HG02759 (cell line): ENCODE data around the gene TENM4.
"Not testable (repeated sequence)": the region's sequence is repeated elsewhere in the genome, so short reads cannot be mapped to it uniquely, and the experiment has no call there.

Experiments used
- ATAC-seq: cut with Tn5 transposase; IDR thresholded peaks from one replicate; pipeline ENCODE4 v1.9.1; 2021; ENCODE audit warnings: mild to moderate bottlenecking, moderate library complexity; ENCODE audit not compliant: unreplicated experiment

Gene TENM4

DNA sequence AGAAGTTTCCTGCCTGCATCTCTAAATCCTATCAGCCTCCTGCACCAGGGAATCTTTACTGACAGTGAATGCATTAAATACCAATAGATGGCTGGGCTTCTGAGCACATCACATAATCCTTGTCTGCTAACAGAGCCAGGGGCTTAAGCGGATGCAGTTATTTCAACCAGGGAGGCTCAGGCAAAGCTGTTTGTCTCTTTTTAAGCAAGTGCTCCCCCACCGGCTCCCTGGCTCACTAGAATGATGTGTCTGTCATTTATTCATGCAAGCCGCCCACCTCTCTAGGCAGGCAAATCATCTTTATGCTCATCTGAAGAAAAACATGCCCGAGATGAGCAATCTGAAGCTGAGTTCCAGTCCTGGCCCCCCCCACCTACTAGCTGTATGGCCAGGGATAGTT lies 182.3 kb downstream of the TENM4 start:
- ATAC-seq = no peak

- ATAC-seq = no peak
Observed at GRCh38 chr11:79255965-79256364, 184.9 kb downstream of the TENM4 start.

GRCh38 chr11:79253280-79253679 lies 187.6 kb downstream of the TENM4 start:
- no peak for ATAC-seq

GRCh38 chr11:79249295-79249993 lies 191.4 kb downstream of the TENM4 start:
- ATAC-seq = no peak

GRCh38 chr11:79244798-79245197 lies 196.0 kb downstream of the TENM4 start:
- ATAC-seq = no peak

- no peak for ATAC-seq
Observed at GRCh38 chr11:79244241-79244772, 196.5 kb downstream of the TENM4 start.

DNA sequence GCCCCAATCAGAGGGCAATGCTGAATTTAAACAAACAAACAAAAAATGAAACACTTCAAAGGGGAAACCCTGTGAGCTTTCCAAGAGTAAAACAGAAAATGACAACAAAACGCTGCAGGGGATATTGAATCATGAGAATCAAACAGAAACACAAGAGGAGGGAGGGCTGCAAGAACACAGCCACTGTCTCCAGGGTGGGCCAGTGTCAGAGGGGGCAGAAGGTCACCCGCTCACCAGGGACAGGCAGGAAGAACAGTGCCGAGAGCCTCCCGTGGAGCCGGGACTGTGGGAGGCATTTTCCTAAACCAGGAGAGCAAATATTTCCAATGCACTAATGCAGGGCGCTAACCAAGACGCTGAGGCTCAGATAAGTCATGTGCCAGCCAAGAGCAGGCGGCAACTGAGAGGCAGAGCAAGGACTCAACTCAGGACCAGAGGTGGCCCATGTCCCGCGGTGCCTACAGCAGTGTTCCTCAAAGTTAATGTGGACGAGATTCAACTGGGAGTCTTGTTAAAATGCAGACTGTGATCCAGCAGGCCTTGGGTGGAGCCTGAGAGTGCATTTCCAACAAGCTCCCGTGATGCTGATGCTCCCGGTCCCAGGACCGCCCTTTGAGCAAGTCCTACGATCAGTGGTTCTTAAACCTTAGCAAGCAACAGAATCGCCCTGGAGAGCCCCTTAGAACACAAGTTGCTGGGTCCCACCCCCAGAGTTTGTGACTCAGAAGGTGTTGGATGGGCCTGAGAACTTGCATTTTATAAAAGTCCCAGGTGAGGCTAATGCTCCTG lies 197.2 kb downstream of the TENM4 start:
- no peak for ATAC-seq

DNA sequence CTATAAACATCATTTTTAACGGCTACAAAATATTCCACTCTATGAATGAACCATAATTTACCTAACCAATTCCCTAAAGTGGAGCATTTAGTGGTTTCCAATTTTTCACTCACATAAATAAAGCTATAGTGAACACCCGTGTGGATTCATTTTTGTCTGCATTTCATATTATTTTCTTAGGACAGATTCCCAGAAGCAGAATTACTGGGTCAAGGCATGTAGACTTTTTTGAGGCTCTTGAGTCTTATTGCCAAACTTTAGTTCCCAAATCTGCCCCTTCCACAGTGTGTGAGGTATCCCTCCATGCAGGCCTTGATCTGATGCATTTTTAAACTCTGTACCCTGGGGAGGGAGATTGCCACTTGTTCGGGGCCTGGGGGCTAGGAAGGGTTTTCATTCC lies 198.2 kb downstream of the TENM4 start:
- ATAC-seq = no peak

GRCh38 chr11:79241852-79242241 lies 199.0 kb downstream of the TENM4 start:
- ATAC-seq = no peak

- ATAC-seq = no peak
Observed at GRCh38 chr11:79241205-79241851, 199.5 kb downstream of the TENM4 start.

- ATAC-seq = no peak
Observed at GRCh38 chr11:79237703-79238102, 203.1 kb downstream of the TENM4 start.

- no peak for ATAC-seq
Observed at GRCh38 chr11:79237091-79237490, 203.7 kb downstream of the TENM4 start.

- ATAC-seq = no peak
Observed at GRCh38 chr11:79236541-79236971, 204.3 kb downstream of the TENM4 start.

- ATAC-seq = no peak
Observed at GRCh38 chr11:79235696-79236095, 205.1 kb downstream of the TENM4 start.

DNA sequence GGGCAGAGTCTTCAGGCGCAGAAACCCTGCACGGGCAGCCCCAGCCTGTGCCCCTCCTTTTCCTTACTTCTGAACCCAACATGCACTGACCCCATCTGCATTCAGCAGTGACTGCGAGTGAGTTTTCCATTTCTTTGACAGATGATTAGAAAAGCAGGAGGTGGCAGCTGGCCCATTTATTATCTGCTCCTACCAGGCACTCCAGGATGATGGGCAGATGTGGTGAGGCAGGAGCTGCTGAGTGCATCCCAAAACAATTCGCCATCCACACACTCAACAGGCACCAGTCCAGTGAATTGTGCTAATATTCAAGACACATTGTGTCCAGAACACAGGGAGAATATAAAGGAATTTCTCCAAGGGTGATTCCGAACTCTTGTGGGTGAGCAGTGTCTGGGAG lies 208.5 kb downstream of the TENM4 start:
- ATAC-seq = no peak

DNA sequence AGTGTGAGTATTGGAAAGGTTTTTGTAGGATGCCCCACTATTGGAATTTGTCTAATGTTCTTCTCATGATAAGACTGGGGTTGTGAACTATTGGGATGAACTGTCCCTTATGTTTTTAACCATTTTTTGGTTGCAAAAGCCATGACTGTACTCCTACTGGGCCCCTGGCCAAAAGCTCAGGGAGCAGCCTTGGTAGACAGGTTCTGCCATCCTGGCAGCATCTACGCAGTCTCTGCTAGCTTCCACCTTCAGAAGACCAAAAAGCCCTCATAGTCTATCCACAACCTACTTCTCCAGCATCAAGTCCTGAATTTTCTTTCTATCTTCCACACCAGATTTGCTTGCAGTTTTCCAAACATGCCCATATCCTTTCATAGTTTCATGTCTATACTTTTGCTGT lies 211.8 kb downstream of the TENM4 start:
- ATAC-seq = no peak

DNA sequence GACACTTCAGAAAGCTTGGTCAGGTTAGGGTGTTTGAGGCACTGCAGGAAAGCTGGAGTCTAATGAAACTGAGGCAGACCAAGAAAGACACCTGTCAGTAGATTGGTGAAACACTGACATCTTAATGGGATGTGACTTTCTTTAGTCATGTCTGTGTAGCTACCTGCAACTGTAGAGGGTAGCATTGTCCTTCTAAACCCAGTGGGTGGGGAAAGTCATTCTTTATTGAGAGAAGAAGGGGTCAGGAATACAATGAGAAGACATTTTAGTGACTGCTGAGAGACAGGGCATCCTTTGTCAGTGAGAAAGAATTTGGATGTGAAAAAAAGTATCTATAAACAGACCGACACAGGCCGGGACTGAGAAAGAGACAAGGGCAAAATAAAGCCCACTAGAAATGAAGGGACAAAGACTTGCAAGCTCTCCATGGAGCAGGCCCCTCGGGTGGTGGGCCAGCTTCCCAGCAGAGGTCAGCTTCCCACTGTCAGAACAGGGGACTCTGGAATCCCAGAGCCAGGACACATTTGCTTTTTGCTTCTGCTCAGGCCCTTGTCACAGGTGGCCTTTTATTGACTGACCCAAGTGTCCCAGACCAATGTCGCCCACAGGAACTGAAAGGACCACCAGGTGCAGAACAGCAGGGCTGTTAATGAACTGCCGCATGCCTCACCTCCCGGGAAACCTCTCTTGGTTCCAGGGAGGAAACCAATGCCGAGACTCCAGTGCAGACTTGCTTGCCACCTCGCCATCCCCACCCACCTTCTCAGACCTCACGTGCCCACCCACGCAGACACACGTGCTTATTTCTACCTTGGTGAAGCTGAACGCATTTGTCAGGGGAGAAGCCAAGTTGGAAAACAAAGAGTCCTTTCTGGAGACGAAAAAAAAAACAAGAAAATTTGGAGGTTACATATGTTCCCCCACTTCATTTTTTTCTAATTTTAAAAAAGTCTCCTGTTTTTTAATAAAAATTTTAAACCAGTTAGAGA lies 212.8 kb downstream of the TENM4 start:
- no peak for ATAC-seq

DNA sequence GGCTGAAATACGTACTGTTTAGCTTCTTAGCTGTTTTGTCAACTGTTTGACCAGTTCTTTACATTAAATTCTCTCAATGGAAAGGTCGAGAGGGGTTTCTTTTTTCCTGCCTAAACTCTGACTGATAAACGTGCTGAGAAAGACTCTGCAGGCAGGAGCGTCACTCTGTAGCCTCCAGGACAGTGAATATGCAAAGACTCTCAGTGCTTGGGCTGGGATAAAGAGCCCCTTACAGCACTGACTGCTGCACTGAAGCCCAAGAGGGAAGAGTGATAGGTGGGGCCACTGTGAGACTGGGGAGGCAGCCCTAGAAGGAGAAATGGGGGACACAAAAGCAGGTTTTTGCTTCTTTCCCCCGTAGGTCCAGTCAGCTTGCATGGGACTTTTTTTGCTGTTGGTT lies 213.5 kb downstream of the TENM4 start:
- no peak for ATAC-seq

GRCh38 chr11:79226126-79226525 lies 214.7 kb downstream of the TENM4 start:
- no peak for ATAC-seq

DNA sequence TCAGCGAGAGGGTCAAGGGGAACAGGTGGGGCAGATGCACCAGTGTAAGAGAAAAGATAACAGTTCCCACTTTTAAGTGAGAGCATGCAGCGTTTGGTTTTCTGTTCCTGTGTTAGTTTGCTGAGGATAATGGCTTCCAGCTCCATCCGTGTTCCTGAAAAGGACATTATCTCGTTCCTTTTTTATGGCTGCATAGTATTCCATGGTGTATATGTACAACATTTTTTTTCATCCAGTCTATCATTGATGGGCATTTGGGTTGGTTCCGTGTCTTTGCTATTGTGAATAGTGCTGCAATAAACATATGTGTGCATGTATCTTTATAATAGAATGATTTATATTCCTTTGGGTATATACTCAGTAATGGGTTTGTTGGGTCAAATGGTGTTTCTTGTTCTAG lies 218.7 kb downstream of the TENM4 start:
- ATAC-seq = not testable (repeated sequence)
